Activated T-helper 1 cell treated with anti-CD3 and anti-CD28 coated beads, Interleukin-2, amount 50 U/mL, for 16 hours (primary cell): Measurements from ENCODE around the gene UGT1A5.

Experiments used
- DNase-seq, 2 donors: peaks; one replicate each; pipeline ENCODE4 v3.0.0-alpha.2; 2020; ENCODE audit warnings: low read depth in 1 of 2, low spot score in 1 of 2

The UGT1A5 gene

DNA sequence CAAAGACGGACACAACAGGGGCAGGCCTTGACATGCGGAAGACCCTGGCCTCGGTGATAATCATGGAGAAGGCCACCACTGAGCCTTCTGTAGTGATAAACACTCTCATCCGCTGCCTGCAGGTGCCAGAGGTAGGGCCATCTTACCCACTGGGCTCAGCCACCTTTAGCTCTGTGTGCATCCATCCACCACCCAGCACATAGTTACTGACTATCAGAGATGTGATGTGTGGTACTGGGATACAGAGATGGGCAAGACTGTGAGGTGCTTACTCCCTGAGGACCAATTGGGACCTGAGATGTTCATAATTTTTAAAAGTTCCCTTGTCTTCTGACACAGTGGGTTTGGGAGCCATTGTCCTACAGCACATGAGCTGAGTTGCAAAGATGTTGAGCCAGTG lies 67.0 kb downstream of the UGT1A5 start:
- no peak for DNase-seq

DNA sequence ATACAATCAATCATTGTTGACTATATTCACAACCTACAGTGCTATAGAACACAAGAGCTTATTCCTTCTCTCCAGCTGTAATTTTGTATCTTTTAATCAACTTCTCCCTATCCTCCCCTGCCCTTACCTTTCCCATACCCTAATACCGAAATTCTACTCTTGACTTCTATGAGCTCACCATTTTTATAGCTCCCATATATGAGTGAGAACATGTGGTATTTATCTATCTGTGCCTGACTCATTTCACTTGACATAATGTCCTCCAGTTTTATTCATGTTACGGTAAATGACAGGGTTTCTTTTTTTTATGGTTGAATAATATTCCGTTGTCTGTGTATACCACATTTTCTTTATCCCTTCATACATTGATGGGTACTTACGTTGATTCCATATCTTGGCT lies 68.1 kb downstream of the UGT1A5 start:
- DNase-seq = no peak

DNA sequence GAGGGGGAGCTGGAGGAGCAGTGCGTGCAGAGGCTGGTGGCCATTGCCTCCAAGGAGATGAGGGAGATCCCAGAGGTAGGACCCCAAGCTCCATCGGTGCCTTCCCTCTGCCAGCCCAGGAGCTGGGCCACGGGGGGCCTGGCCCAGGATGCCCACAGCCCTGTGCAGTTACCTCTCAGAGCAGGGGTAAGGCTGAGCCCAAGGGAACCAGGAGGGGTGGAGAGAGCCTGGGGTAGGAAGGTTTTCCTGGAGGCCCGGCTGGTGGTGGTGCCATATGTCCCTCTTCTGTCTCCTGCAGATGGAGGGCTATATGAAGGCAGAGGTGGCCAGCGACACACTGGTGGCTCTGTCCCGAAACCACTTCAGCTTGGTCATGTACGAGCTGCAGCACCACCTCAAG lies 76.8 kb downstream of the UGT1A5 start:
- no peak for DNase-seq

DNA sequence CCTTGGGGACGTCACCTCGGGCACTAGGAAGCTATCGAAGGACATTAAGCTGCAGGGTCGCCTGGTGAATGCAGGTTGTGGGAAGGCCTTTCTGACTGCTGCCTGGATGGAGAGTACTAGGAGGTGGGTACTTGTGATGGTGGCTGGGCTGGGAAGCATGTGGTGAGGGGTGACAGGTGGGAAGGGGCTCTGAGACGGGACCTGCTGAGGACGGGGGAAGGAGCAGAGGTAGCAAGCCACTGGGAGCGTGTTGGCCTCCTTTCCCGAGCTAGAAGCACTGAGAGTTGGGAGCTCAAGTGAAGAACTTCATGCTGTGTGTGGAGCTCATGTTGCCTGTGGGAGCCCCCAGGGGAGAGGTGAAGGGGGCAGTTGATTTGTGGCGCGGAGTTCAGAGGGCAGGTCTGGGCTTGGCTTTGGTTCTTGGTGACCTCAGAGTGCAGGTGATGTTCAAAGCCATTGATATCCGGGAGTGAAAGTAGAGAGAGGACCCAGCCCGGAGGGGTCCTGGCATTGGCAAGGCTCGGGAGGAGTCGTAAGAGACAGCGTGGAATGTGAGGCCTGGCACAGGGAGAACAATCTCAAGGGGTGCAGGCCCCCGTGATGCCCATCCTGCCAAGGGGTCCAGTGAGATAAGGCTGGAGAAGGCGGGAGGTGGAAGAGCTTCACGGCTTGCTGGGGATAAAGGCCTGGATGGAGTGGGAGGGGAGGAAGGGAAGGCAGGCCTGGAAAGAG lies 78.6 kb downstream of the UGT1A5 start:
- DNase-seq = no peak

DNA sequence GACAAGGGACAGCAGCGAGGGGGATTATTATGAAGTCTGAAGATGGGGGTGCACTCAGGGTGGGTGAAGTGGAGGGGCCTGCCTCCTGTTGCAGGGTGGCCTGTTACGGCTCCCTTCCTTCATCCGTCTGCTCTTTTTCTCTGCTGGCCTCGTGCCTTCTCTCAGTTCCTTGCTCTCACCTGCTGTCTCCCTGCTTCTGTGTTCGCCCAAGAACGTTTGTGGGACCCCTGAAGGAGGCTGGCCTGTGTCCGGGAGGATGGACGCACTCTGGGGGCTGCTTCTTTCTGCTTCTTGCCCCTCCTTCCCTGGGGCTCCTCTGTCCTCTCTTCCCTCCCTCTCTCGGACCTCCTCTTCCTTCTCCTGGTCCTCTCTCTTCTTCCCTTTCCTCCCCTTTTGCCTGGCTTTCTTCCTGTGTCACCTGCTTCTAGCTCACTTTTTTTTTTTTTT lies 79.2 kb downstream of the UGT1A5 start:
- no peak for DNase-seq

DNA sequence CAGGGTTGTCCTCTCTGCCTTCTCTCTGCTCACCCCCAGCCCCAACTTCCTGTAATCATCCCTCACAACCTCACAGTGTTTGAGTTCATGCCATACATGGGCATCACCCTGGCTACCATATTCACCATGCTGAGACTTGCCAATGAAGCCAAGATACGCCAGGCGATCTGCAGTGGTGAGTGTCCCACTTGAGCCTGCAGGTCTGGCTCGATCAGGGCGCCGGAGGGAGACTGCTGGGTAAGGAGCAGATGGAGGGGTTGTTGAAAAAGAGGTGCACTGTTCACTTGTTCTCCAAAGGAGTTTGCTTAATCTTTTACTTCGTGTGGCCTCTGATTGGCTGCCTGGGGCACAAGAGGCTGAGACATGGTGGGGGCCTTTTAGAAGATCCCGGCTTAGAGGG lies 80.0 kb downstream of the UGT1A5 start:
- no peak for DNase-seq

DNA sequence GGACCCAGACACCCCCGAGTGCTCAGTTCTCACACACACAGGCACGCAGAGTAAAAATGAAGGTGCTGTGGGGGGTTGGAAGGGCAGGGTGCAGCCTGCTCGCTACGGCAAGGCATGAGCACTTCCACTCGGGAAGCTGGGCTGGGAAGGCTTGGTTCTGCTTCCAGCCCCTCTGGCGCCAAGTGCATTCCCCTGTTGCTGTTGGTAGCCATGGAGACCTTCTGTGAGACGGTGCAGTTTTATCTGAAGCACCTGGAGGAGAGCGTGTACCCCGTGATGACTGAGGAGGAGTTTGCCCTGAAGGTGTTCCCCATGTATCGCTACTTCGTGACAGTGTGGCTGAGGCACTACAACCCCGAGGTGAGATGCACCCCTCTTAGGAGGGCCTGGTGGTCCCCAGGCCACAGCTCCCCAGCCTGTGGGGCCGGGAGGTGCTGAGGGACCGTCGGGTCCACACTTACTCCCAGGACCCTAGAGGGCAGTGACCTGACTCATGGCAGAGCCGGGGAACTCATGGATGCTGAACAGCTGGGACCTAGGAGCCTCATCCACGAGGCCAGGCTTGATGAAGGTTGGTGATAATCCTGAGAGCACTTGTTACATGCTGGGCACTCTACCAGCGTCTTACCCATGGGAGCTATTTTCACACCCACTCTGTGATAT lies 80.9 kb downstream of the UGT1A5 start:
- DNase-seq = no peak

DNA sequence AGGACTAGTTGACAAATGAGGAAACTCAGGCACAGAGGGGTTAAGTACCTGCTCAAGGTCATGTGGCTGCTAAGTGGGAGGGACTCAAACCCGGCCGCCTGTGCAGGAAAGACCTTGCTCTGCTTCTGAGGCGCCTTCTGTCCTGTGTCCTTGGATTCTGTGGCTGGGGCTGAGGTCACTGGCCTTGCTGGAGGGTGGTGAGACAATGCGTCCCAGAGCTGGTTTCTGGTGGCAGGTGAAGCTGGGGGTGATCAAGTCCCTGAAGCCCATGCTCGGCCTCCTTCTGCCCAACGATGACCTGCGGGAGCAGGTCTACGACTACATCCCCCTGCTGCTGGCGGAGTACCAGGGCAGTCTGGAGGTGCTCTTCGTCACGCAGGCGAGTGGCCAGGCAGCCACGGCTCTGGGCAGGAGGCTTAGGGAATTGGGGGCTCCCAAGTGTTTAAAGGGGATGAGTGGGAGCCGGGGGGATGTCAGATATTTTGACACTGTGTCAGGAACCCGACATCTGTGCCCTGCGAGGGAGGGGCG lies 81.5 kb downstream of the UGT1A5 start:
- no peak for DNase-seq

DNA sequence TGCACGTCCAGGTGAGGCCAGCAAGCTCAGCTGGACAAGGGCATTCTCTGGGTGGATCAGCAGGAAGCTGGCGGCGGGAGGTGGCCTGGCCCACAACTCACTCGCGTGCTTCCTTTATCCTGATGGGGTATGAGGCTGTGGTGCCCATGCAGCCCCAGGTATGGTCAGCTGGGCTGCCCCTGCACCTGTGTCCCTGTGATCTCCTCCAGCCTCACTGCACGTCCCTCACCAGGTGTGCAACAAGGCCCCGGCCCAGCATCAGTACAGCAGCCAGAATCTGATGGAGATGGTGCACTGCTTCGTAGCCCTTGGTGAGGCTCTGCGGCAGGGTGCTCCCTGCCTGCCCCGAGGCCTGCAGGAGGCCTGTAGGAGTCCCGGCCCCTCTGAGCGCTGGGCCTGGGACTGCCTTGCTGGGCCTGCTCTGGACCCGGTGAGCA lies 83.0 kb downstream of the UGT1A5 start:
- DNase-seq = no peak

DNA sequence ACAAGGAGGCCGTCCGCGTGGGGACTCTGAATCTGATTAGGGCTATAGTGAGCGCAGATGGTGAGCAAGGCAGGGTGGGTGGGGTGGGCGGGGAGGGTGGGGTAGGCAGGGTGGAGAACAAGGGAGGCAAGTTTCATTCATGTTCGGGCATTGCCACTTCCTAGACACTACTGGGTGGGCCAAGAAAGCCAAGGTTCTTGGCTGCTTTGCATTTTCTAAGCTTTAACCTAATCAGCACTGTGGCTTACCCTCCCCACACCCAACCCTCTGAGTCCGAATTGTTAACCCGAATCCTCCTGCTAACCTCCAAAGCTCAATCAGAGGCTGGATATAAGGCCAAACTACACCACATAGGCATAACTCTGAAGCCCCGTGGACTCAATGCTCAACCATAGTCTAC lies 83.5 kb downstream of the UGT1A5 start:
- DNase-seq = no peak

DNA sequence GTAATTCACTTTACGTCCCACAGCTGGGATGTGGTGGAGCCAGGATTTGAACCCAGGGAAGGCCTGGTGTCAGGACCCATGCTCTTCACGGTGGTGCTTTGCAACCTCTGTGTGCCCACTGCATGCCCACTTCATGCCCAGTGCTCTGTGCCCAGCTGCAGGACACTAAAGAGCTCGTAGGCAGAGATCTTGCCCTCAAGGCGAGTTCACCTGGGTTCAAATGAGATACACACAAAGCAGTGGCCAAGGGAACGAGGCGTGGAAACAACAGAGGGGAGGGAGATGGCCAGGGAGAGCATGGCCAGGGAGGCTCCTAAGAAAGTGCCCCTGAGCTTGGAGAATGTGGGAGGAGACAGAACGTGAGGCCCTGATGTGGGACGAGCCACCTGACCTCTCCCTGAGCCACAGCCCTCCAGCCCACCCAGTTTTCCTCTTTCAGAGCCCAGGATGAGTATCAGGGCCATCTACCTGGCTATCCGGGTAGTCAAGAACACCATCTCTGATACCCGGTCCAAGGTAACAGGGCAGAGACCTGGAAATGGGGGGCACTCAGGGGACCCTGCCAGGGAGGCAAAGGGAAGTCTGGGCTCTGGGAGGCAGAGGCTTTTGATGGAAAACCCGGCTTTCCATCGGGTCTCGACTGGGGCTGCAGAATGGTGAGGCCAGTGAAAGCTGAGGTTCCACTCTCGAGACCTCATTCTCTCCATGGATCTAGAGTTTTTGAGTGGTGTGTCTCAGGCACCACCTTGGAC lies 85.8 kb downstream of the UGT1A5 start:
- DNase-seq = no peak

DNA sequence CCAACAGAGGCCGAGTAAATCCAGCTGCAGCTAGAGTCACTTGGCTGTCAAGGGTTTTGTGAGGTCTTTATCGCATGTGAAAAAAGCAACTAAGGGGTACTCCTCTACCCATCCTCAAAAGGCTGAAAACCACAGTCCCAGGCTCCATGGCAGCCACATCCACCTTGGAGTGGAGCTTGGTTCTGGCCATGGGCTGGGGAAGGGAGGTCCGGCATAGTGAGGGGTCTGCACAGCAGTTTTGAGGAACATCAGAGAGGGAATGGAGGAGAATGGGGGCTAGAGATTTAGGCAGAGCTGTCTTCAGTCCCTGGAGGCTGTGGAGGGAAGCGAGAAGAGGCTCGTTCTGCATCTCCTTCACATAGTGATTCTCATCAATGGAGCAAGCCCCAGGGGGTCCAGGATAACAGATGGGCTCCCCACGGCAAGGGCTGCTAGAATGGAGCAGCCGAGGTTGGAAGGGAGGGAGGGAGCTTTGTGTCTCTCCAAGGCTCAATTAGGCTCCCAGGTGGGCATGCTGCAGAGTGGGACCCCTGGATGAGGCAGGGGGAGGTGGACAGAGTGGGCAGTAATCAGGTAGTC lies 86.5 kb downstream of the UGT1A5 start:
- no peak for DNase-seq

DNA sequence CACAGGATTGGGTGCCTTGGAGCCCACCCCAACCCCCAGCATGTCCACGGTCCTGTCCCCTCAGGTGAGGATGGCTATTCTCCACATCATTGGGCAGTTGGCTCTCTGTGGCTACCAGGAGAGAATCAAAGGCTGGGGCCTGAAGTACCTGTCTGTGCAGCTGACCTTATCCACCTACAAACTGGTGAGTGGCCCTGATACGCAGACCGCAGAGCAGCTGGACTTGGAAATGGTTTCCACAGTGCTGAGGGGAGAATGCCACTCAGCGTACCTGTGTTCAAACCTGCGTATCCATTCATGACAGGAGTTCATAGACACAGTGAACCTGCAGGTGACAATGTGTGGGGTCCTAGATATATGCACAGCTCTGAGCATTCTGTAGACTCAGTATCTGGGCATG lies 87.0 kb downstream of the UGT1A5 start:
- DNase-seq = no peak

DNA sequence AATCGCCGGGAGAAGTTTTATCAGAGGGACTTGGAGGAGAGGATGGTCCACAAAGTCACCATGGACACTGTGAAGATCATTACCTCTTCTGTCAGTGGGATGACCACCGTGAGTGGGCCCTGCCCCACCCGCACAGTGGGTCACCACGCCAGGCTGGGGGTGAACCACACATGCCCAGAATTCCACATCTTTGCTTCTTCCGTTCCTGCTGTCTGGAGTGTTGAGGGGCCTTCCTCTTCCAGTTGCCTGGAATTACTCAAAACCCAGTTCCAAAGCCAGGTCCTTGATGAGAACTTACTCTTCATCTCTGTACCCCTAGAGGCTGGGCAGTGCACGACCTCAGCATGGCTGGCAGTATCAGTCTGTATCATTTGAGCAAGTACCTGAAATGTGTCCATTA lies 87.5 kb downstream of the UGT1A5 start:
- DNase-seq = no peak

DNA sequence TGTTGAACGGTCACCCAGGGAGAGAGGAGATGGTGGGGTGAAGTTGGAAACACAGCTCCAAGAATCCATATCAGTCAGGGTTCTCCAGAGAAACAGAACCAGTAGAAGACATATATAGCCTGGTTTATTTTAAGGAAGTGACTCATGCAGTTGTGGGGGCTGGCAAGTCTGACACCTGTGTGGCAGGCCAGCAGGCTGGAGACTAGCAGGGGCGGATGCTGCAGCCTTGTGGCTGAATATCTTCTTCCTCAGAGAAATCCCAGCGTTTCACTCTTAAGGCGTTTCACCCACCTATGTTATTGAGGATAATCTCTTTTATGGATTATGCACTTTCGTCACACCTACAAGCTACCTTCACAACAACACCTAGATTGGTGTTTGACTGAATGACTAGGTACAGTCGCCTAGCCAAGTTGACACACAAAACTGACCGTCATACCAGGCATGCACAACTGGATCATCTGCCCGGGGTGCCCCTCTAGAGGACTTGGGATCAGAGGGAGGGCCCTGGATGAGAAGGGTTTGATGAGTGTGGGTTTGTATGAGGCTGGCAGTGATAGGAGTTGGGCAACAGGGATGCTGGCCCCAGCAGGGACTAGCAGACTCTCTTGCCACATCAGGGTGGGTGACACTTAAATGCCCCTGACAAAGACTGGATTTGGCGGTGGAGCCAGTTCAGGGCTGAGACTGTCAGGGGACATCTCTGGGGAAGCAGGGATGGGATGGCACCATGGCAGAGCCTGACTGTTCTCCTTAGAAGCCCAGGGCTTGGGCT lies 88.8 kb downstream of the UGT1A5 start:
- DNase-seq = no peak

DNA sequence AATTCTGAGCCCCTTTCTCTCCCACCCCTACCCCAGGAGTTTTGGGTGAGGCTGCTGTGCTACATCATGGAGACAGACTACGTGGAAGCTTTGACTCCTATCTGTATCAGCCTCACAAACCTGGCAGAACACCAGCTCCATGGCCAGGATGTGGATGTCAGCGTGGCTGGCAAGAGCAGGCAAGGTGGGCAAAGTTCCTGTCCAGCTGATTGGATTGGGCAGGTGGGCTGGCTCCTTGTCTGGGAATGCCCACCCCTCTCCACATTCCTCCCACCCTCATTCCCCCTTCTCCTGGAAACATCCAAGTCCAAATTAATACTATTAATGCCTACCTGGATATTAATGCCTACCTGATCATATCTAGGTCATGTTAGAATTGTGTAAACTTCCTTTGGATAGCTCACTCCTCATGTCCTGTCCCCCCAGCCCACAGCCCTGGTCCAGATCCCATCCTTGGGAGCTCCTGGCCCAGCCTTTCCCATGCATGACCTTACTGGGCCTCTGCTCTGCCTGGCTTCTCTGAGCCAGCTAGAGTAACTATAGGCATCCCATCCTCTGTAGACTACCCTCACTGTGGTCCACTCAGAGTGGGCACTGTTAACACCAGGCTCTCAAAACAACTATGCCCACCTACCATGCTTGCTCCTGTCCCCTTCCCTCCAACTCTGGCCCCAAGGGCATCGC lies 89.6 kb downstream of the UGT1A5 start:
- no peak for DNase-seq

DNA sequence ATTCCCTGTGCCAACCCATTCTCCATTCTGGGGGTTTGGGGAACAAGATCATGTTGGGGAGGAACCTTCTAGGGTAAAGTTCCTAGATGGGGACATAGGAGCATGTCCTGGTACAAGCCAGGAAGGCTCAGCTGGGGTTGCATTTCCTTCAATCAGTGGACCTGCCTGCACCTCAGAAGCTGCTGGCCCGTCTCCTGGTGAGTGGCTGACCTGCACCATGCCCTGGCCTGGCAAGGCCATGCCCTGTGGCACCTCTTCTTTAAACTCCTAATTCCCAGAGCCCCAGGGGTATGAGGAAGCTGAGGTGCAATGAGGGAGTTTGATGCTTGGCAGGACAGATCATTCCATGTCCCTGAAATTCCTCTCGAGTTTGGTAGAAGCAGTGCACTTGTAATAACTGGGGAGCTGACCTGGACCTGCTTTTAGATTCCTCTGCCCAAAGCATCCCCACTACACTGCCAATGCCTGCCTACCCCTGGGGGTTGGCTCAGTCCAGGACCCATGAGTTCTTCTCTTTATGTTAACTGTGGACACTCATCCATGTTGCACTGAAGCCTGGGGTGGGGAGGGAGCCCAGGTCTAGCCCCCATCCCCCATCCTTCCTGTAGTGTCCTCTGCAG lies 90.7 kb downstream of the UGT1A5 start:
- DNase-seq = no peak

DNA sequence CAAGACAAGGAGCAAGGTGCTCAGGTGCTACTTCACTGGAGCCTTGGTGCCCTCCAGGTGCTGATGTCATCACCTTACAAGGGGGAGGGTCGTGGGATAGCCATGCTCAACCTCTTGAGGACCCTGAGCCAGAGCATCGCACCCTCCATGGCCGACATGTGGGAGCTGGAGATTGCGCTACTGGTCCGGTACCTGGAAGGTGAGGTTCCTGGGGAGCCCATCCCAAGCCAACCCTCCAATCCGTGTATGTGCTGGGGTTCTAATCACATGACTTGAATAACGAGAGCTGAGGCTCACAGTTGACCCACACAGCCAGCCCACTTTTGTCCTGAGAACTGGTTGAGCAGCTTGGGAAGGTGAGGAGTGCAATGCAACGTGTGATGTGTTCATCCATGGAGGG lies 91.3 kb downstream of the UGT1A5 start:
- DNase-seq = no peak

DNA sequence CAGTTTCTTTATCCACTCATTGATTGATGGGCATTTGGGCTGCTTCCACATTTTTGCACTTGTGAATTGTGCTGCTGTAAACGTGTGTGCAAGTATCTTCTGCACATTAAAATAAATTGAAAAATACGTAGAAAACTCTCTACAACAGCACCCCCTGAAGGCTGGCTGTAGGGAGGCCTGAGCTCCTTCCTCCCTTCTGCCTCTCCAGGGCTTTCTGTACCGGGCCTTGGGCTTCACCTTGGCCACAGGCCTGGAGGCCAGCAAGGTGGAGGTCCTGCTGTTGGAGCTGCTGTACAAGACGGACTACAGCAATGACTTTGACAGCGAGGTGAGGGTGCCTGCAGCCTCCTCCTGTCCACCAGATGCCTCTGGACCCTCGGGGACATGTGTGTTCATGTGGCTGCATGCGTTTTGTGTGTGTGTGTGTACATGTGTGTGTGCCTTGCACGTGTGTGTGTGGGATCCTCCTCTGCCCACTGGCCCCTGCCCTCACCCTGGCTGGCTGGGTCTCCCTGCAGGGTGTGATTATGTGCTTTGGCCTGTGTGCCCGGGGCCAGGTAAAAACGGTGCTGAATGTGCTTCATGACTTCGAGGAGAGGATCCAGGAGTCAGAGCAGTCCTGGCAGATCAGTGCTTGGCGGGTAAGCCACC lies 94.6 kb downstream of the UGT1A5 start:
- no peak for DNase-seq
